ENCODE results near the gene TNC.
A peak's percentile ranks its signal among the peaks of the same experiment; 100 is the strongest.

The TNC gene

GRCh38 chr9:115103746-115104477, 14.0 kb downstream of the TNC start:
- DNase-seq (ENCODE audit: low spot score) = no peak

GRCh38 chr9:115099901-115100300, 18.1 kb downstream of the TNC start:
- DNase-seq (ENCODE audit: low spot score) = peak; percentile 46

- no peak for DNase-seq (ENCODE audit: low spot score)
Observed at GRCh38 chr9:115098226-115098965, 19.6 kb downstream of the TNC start.

DNA sequence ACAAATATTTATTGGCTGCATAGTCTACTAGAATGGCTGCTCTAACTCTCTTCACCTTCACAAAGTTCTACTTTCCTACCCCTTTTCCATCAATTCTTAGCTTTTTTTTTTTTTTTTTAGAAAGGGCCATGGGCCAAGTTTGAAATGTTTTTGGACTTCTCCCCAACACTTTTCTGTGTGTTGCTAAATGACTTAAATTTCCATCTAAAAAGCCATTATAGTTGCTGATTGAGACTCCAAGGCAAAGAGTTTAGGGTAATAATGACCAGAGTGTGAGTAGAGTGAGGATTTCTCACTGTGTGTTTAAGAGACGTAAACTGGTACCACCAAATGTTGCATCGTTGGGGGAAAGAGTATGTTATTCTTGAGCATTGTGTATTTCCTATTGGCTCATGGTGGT, 24.4 kb downstream of the TNC start:
- peak; percentile 22 for DNase-seq (ENCODE audit: low spot score)

- DNase-seq (ENCODE audit: low spot score) = no peak
Observed at GRCh38 chr9:115090486-115090885, 27.5 kb downstream of the TNC start.

- DNase-seq (ENCODE audit: low spot score) = no peak
Observed at GRCh38 chr9:115088860-115089259, 29.1 kb downstream of the TNC start.

GRCh38 chr9:115086886-115087285, 31.1 kb downstream of the TNC start:
- DNase-seq (ENCODE audit: low spot score) = no peak

DNA sequence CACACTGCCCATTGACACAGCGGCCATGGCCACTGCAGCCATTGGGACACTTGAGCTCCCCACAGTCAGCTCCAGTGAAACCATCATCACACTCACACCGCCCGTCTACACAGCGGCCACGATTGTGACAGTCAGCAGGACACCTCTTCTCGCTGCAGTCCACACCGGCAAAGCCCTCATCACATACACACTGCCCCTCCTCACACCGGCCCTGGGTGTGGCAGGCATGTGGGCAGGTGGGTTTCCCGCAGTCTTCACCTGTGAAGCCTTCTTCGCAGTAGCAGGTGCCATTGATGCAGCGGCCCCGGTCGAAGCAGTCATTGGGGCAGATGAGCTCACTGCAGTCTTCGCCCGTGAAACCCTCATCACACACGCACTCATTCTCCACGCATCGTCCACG, 31.5 kb downstream of the TNC start:
- DNase-seq (ENCODE audit: low spot score) = no peak

- DNase-seq (ENCODE audit: low spot score) = no peak
Observed at GRCh38 chr9:115085773-115086377, 32.1 kb downstream of the TNC start.

- DNase-seq (ENCODE audit: low spot score) = no peak
Observed at GRCh38 chr9:115084709-115085108, 33.2 kb downstream of the TNC start.

- DNase-seq (ENCODE audit: low spot score) = no peak
Observed at GRCh38 chr9:115084157-115084556, 33.8 kb downstream of the TNC start.

GRCh38 chr9:115080242-115080641, 37.7 kb downstream of the TNC start:
- DNase-seq (ENCODE audit: low spot score) = no peak

DNA sequence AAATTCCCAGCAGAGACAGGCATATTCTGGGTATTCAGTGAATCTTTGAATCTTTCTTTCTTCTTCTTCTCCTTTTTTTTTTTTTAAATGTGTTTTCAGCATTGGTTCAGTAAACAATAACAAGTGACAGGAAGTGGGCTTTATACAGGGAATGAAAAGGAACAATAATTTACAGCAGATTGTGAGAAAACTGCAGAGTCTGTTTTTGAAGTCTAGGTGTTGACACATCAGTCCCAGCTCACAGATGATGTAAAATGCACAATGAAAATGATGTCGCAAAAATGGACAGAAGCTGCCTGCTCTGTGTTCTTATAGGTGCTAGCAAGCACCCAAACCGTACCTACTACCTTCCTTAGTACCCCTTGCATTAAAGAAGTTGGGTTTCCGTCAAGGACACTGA, 38.8 kb downstream of the TNC start:
- no peak for DNase-seq (ENCODE audit: low spot score)

GRCh38 chr9:115073456-115073855, 44.5 kb downstream of the TNC start:
- no peak for DNase-seq (ENCODE audit: low spot score)

GRCh38 chr9:115071176-115071575, 46.8 kb downstream of the TNC start:
- no peak for DNase-seq (ENCODE audit: low spot score)

GRCh38 chr9:115069771-115070170, 48.2 kb downstream of the TNC start:
- no peak for DNase-seq (ENCODE audit: low spot score)

GRCh38 chr9:115069302-115069701, 48.7 kb downstream of the TNC start:
- no peak for DNase-seq (ENCODE audit: low spot score)

DNA sequence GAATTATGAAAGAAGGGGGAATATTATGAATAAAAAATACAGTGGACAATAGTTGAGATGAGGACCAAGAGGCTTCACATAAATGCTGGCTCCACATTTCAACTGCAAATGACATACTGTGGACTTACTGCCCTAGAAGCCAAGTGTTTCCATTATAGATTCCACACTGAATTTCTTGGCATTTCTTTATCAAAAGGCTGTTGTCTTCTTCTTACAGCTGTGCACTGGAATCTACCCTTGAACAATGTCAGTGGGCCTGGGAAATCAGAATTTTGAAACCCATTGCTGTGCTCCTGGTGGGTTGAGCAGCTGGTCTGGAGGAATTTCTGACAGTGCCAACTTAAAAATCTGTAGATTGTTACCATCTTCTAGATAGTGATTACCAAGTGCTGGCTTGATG, 49.9 kb downstream of the TNC start:
- DNase-seq (ENCODE audit: low spot score) = no peak

DNA sequence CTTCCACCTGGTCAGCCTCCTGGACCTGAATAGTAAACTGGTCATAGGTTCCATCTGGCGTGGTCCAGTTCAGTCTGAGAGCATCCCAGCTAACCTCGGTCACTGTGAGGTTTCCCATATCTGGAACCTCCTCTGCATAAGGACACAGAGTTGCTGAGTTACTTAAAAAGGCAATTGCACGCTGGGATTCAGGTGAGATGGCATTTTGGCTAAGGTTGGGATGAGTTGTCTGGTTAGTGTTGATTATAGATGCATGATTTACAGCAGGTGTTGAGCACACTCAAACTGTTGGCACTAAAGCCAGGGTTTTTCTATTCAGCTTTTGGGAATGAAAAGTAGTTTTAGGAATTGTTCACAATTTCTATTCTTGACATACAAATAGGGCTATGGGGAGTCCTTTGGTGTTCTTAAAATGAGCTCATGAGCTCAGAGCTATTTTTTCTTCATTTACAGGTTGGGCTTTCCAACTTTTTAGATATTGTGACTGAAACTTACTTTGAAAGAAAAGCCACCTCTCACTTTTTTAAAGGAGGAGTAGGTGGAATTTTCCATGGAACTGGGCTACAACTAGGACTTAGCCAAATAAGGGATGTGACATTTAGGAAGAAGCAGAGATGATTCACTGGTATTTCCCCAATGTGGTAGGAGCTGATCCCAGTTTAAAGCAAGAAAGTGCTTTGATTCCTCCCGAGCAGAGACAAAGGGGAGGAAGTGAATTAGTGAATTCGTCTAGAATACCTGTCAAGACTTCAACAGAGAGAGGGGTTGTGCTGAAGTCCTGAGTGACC, 54.7 kb downstream of the TNC start:
- no peak for DNase-seq (ENCODE audit: low spot score)

- no peak for DNase-seq (ENCODE audit: low spot score)
Observed at GRCh38 chr9:115058684-115059315, 59.2 kb downstream of the TNC start.

GRCh38 chr9:115058175-115058574, 59.8 kb downstream of the TNC start:
- no peak for DNase-seq (ENCODE audit: low spot score)

DNA sequence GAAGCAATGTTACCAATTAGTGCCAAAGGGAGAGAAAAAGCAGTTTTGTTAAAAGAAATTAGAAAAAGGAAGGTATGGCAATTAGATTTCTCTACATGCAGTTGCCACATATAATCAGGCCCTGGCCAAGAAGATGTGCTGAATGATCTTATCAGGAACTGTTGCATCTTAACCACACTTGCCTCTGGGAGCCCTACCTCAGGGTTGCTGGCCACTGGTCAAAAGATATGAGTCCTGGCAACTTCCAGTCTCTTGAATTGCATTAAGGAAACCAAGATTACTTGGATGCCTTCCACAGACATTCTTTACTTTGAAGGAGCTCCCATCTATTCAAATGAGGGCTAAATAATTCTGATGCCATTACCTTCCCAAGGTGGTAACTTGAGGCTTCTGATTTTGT, 60.4 kb downstream of the TNC start:
- no peak for DNase-seq (ENCODE audit: low spot score)
